Mesenchymal stem cell (in vitro differentiated cells and primary cell): ENCODE results near the gene ODAM.

Source experiments
- DNase-seq: peaks from one replicate; pipeline ENCODE4 v3.0.0-alpha.2; 2013
- H2AFZ ChIP-seq: one replicate; pipeline ENCODE4 v1.6.1; 2013; ENCODE audit warnings: low read depth, mild to moderate bottlenecking, control low read depth, inconsistent platforms, low read length, moderate library complexity
- H2AK5ac ChIP-seq: 2 replicates; pipeline ENCODE4 v1.6.1; 2013; ENCODE audit warnings: low read length, moderate library complexity, mild to moderate bottlenecking, inconsistent platforms; ENCODE audit not compliant: severe bottlenecking
- H2BK120ac ChIP-seq: one replicate; pipeline ENCODE4 v1.6.1; 2013; ENCODE audit warnings: low read depth, mild to moderate bottlenecking, inconsistent platforms, low read length, moderate library complexity
- H2BK12ac ChIP-seq, 2 experiments: one replicate each; pipeline ENCODE4 v1.6.1; 2013; ENCODE audit warnings: inconsistent platforms in 2 of 2, low read length in 2 of 2, mild to moderate bottlenecking in 2 of 2, moderate library complexity in 2 of 2, control low read depth in 1 of 2
- H2BK15ac ChIP-seq: one replicate; pipeline ENCODE4 v1.6.1; 2013; ENCODE audit warnings: mild to moderate bottlenecking, low read depth, inconsistent platforms; ENCODE audit not compliant: poor library complexity, severe bottlenecking
- H2BK5ac ChIP-seq: 2 replicates; pipeline ENCODE4 v1.6.1; 2013; ENCODE audit warnings: low read depth, mild to moderate bottlenecking, low read length, control low read depth, inconsistent platforms; ENCODE audit not compliant: poor library complexity, severe bottlenecking
- H3K14ac ChIP-seq, 2 experiments: one replicate each; pipeline ENCODE4 v1.6.1; 2013; ENCODE audit warnings: inconsistent platforms in 2 of 2, low read length in 2 of 2, control low read depth in 1 of 2, mild to moderate bottlenecking in 1 of 2, moderate library complexity in 1 of 2
- H3K18ac ChIP-seq, 2 experiments: one replicate each; pipeline ENCODE4 v1.6.1; 2013; ENCODE audit warnings: inconsistent platforms in 2 of 2, low read length in 2 of 2, control low read depth in 1 of 2, low read depth in 1 of 2, mild to moderate bottlenecking in 1 of 2
- H3K23ac ChIP-seq, 2 experiments: one replicate each; pipeline ENCODE4 v1.6.1; 2013; ENCODE audit warnings: inconsistent platforms in 2 of 2, low read length in 2 of 2, mild to moderate bottlenecking in 2 of 2, moderate library complexity in 2 of 2, control low read depth in 1 of 2
- H3K27ac ChIP-seq: 2 replicates; pipeline ENCODE4 v1.5.1; 2013; ENCODE audit warnings: mild to moderate bottlenecking, moderate library complexity, low read length, control low read depth, inconsistent platforms; ENCODE audit not compliant: poor library complexity, severe bottlenecking
- H3K27me3 ChIP-seq, 2 experiments: 2 replicates each; pipeline versions ENCODE4 v1.6.1 to v1.7.0; 2013; ENCODE audit warnings: low read length in 2 of 2, mild to moderate bottlenecking in 2 of 2, moderate library complexity in 2 of 2, control low read depth in 1 of 2, inconsistent platforms in 1 of 2; ENCODE audit not compliant: control insufficient read depth in 1 of 2, insufficient read depth in 1 of 2
- H3K36me3 ChIP-seq, 2 experiments: 2 replicates each; pipeline versions ENCODE4 v1.6.1 to v1.7.0; 2013; ENCODE audit warnings: low read length in 2 of 2, control low read depth in 1 of 2, inconsistent platforms in 1 of 2, low read depth in 1 of 2, mild to moderate bottlenecking in 1 of 2; ENCODE audit not compliant: insufficient read depth in 2 of 2, control insufficient read depth in 1 of 2
- H3K4ac ChIP-seq, 2 experiments: one replicate each; pipeline ENCODE4 v1.6.1; 2013; ENCODE audit warnings: inconsistent platforms in 2 of 2, low read length in 2 of 2, mild to moderate bottlenecking in 2 of 2, moderate library complexity in 2 of 2, control low read depth in 1 of 2, low read depth in 1 of 2
- H3K4me1 ChIP-seq: 2 replicates; pipeline ENCODE4 v1.6.1; 2013; ENCODE audit warnings: low read depth, low read length, control low read depth; ENCODE audit not compliant: control insufficient read depth, insufficient read depth
- H3K4me2 ChIP-seq: 2 replicates; pipeline ENCODE4 v1.6.1; 2013; ENCODE audit warnings: low read length, mild to moderate bottlenecking, inconsistent platforms; ENCODE audit not compliant: poor library complexity, severe bottlenecking
- H3K4me3 ChIP-seq, 2 experiments: 2 replicates each; pipeline versions ENCODE4 v1.5.1 to v1.7.0; 2013; ENCODE audit warnings: low read length in 2 of 2, mild to moderate bottlenecking in 2 of 2, control low read depth in 1 of 2, low read depth in 1 of 2; ENCODE audit not compliant: insufficient read depth in 1 of 2
- H3K79me1 ChIP-seq: replicated peaks from 2 replicates; pipeline ENCODE4 v1.6.1; 2013; ENCODE audit warnings: mild to moderate bottlenecking, control low read depth, low read length, inconsistent platforms; ENCODE audit not compliant: poor library complexity, severe bottlenecking
- H3K9ac ChIP-seq: 2 replicates; pipeline ENCODE4 v1.7.0; 2013; ENCODE audit warnings: mild to moderate bottlenecking, low read length, moderate library complexity
- H3K9me3 ChIP-seq: 2 replicates; pipeline ENCODE4 v1.7.0; 2013; ENCODE audit warnings: mild to moderate bottlenecking, low read length; ENCODE audit not compliant: control insufficient read depth
- H4K8ac ChIP-seq: one replicate; pipeline ENCODE4 v1.6.1; 2013; ENCODE audit warnings: inconsistent platforms, mild to moderate bottlenecking, low read length, moderate library complexity
- H4K91ac ChIP-seq: one replicate; pipeline ENCODE4 v1.6.1; 2013; ENCODE audit warnings: mild to moderate bottlenecking, low read length, inconsistent platforms
- whole genome bisulfite sequencing: methylation state at CpG from one replicate; pipeline ENCODE4 v1.1.7; 2013; ENCODE audit warnings: mixed read lengths; 5-methylcytosine and 5-hydroxymethylcytosine counted together

The ODAM gene

GRCh38 chr4:70158576-70158975 lies 36.9 kb upstream of the ODAM start:
- no peak overlapping the region for H2AFZ ChIP-seq
- H3K18ac ChIP-seq = no peak overlapping the region
- no peaks in the 10 kb centered on the region for H3K4me1 ChIP-seq
- no peak overlapping the region for H2BK120ac ChIP-seq
- H3K27me3 ChIP-seq = no peaks in the 10 kb centered on the region
- no peak overlapping the region for H4K91ac ChIP-seq
- H3K4ac ChIP-seq = no peak overlapping the region
- WGBS = 70% methylated on average over 2 of the region's 2 CpGs
- no peaks in the 10 kb centered on the region for H3K79me1 ChIP-seq
- no peak overlapping the region for H3K27ac ChIP-seq
- H4K8ac ChIP-seq = no peak overlapping the region
- H2AK5ac ChIP-seq = no peak overlapping the region
- H2BK5ac ChIP-seq = no peak overlapping the region
- H3K4me2 ChIP-seq = no peak overlapping the region
- H2BK15ac ChIP-seq = no peak overlapping the region
- no peak overlapping the region for H3K14ac ChIP-seq
- H3K23ac ChIP-seq = no peak overlapping the region
- H2BK12ac ChIP-seq = no peak overlapping the region
- no peak for DNase-seq
- no peaks in the 10 kb centered on the region for H3K9me3 ChIP-seq
- H3K4me3 ChIP-seq = no peak overlapping the region
- H3K36me3 ChIP-seq = no peaks in the 10 kb centered on the region
- H3K9ac ChIP-seq = no peak overlapping the region

- H3K27ac ChIP-seq = no peak overlapping the region
- H3K18ac ChIP-seq = no peak overlapping the region
- DNase-seq = no peak
- H2AFZ ChIP-seq = no peak overlapping the region
- no peak overlapping the region for H3K4ac ChIP-seq
- H3K4me2 ChIP-seq = no peak overlapping the region
- H2AK5ac ChIP-seq = no peak overlapping the region
- H2BK120ac ChIP-seq = no peak overlapping the region
- H2BK5ac ChIP-seq = no peak overlapping the region
- no peak overlapping the region for H3K14ac ChIP-seq
- H3K23ac ChIP-seq = no peak overlapping the region
- H4K91ac ChIP-seq = no peak overlapping the region
- no peak overlapping the region for H3K9ac ChIP-seq
- WGBS = 78% methylated on average over 4 of the region's 5 CpGs
- no peaks in the 10 kb centered on the region for H3K4me1 ChIP-seq
- H3K27me3 ChIP-seq = no peaks in the 10 kb centered on the region
- no peaks in the 10 kb centered on the region for H3K79me1 ChIP-seq
- no peak overlapping the region for H4K8ac ChIP-seq
- no peak overlapping the region for H3K4me3 ChIP-seq
- H2BK12ac ChIP-seq = no peak overlapping the region
- no peak overlapping the region for H2BK15ac ChIP-seq
- no peaks in the 10 kb centered on the region for H3K36me3 ChIP-seq
- no peaks in the 10 kb centered on the region for H3K9me3 ChIP-seq
These were observed 18.4 kb upstream of the ODAM start for GRCh38 chr4:70177090-70177489.

- no peak overlapping the region for H3K4ac ChIP-seq
- no peaks in the 10 kb centered on the region for H3K36me3 ChIP-seq
- H3K23ac ChIP-seq = no peak overlapping the region
- H2BK12ac ChIP-seq = no peak overlapping the region
- H3K79me1 ChIP-seq = no peaks in the 10 kb centered on the region
- H2BK5ac ChIP-seq = no peak overlapping the region
- H3K27ac ChIP-seq = no peak overlapping the region
- H3K14ac ChIP-seq = no peak overlapping the region
- H2BK15ac ChIP-seq = no peak overlapping the region
- no peak overlapping the region for H3K4me2 ChIP-seq
- H3K9ac ChIP-seq = no peak overlapping the region
- no peak overlapping the region for H2AK5ac ChIP-seq
- no peak overlapping the region for H2BK120ac ChIP-seq
- H4K8ac ChIP-seq = no peak overlapping the region
- DNase-seq = no peak
- H3K27me3 ChIP-seq = no peaks in the 10 kb centered on the region
- no peak overlapping the region for H3K18ac ChIP-seq
- no peak overlapping the region for H3K4me3 ChIP-seq
- H3K4me1 ChIP-seq = no peaks in the 10 kb centered on the region
- H3K9me3 ChIP-seq = no peaks in the 10 kb centered on the region
- 31% methylated on average over 4 of the region's 5 CpGs for WGBS
- no peak overlapping the region for H4K91ac ChIP-seq
- no peak overlapping the region for H2AFZ ChIP-seq
These were observed 17.4 kb upstream of the ODAM start for GRCh38 chr4:70178075-70178660.

GRCh38 chr4:70179811-70180210 lies 15.7 kb upstream of the ODAM start:
- Histone ChIP-seq H2AFZ (no peak overlapping the region), H3K27me3 (no peaks in the 10 kb centered on the region), H3K4me1 (no peaks in the 10 kb centered on the region), H2BK12ac (no peak overlapping the region), H3K79me1 (no peaks in the 10 kb centered on the region), H3K9me3 (no peaks in the 10 kb centered on the region), H3K23ac (no peak overlapping the region), H4K8ac (no peak overlapping the region), H3K4me3 (no peak overlapping the region), H2BK15ac (no peak overlapping the region), H2BK120ac (no peak overlapping the region), H3K4me2 (no peak overlapping the region), H2BK5ac (no peak overlapping the region), H3K27ac (no peak overlapping the region), H2AK5ac (no peak overlapping the region), H3K18ac (no peak overlapping the region), H3K14ac (no peak overlapping the region), H3K36me3 (no peaks in the 10 kb centered on the region), H4K91ac (no peak overlapping the region), H3K4ac (no peak overlapping the region), H3K9ac (no peak overlapping the region)
- no peak for DNase-seq
- WGBS = 94% methylated on average over 1 of the region's 2 CpGs
